HEK293 (cell line): ENCODE measurements around the gene RNF215.
A peak's percentile ranks its signal among the peaks of the same experiment; 100 is the strongest.

Experiments used
- BCL11B ChIP-seq: fragments of 450-650 bp; formaldehyde crosslinking; IDR thresholded peaks from 2 replicates; pipeline ENCODE4 v1.5.1; 2016; ENCODE audit warnings: low read depth, missing biosample characterization, missing genetic modification characterization
- GLIS1 ChIP-seq: fragments of 450-650 bp; formaldehyde crosslinking; IDR thresholded peaks from 2 replicates; pipeline ENCODE4 v1.5.1; 2016; ENCODE audit warnings: missing biosample characterization, missing genetic modification characterization
- INSM2 ChIP-seq: fragments of 450-650 bp; formaldehyde crosslinking; IDR thresholded peaks from 2 replicates; pipeline ENCODE4 v1.5.1; 2016; ENCODE audit warnings: missing biosample characterization, missing genetic modification characterization
- KLF10 ChIP-seq: fragments of 450-650 bp; IDR thresholded peaks from 2 replicates; pipeline ENCODE4 v1.5.1; 2018; ENCODE audit warnings: missing biosample characterization, mild to moderate bottlenecking, missing genetic modification characterization
- KLF17 ChIP-seq: fragments of 450-650 bp; formaldehyde crosslinking; IDR thresholded peaks from 2 replicates; pipeline ENCODE4 v1.5.1; 2016; ENCODE audit warnings: missing biosample characterization, missing genetic modification characterization
- KLF8 ChIP-seq: fragments of 450-650 bp; formaldehyde crosslinking; IDR thresholded peaks from 2 replicates; pipeline ENCODE4 v1.5.1; 2016; ENCODE audit warnings: missing biosample characterization, missing genetic modification characterization
- PRDM10 ChIP-seq: fragments of 450-650 bp; formaldehyde crosslinking; IDR thresholded peaks from 2 replicates; pipeline ENCODE4 v1.5.1; 2016; ENCODE audit warnings: missing biosample characterization, missing genetic modification characterization
- YY1 ChIP-seq: fragments of 450-650 bp; formaldehyde crosslinking; IDR thresholded peaks from 2 replicates; pipeline ENCODE4 v1.5.1; 2018; ENCODE audit warnings: missing biosample characterization, missing genetic modification characterization
- ZBTB10 ChIP-seq: fragments of 450-650 bp; formaldehyde crosslinking; IDR thresholded peaks from 2 replicates; pipeline ENCODE4 v1.5.1; 2016; ENCODE audit warnings: missing biosample characterization, missing genetic modification characterization
- ZBTB26 ChIP-seq: fragments of 450-650 bp; formaldehyde crosslinking; optimal IDR thresholded peaks from 2 replicates; pipeline ENCODE3; 2016; ENCODE audit warnings: missing biosample characterization, mild to moderate bottlenecking, missing genetic modification characterization
- ZEB2 ChIP-seq: fragments of 450-650 bp; formaldehyde crosslinking; IDR thresholded peaks from 2 replicates; pipeline ENCODE4 v1.5.1; 2016; ENCODE audit warnings: missing biosample characterization, missing genetic modification characterization
- ZIC2 ChIP-seq: fragments of 450-650 bp; formaldehyde crosslinking; IDR thresholded peaks from 2 replicates; pipeline ENCODE4 v1.5.1; 2016; ENCODE audit warnings: missing biosample characterization, missing genetic modification characterization
- ZNF133 ChIP-seq: fragments of 450-650 bp; formaldehyde crosslinking; IDR thresholded peaks from 2 replicates; pipeline ENCODE4 v1.5.1; 2016; ENCODE audit warnings: missing biosample characterization, missing genetic modification characterization
- ZNF26 ChIP-seq: fragments of 450-650 bp; formaldehyde crosslinking; IDR thresholded peaks from 2 replicates; pipeline ENCODE4 v1.5.1; 2016; ENCODE audit warnings: missing biosample characterization, missing genetic modification characterization
- ZNF274 ChIP-seq, 2 experiments: fragments of 200-500 bp in 1 of 2; fragments of 450-650 bp in 1 of 2; sonication (Bioruptor generic) in 1 of 2; formaldehyde crosslinking in 1 of 2; IDR thresholded peaks; 2 replicates each; pipeline versions ENCODE4 v1.5.1 to v1.6.1; 2014 to 2016; ENCODE audit warnings: borderline replicate concordance in 1 of 2, inconsistent platforms in 1 of 2, low read length in 1 of 2, missing biosample characterization in 1 of 2, missing genetic modification characterization in 1 of 2
- ZNF366 ChIP-seq: fragments of 450-650 bp; formaldehyde crosslinking; conservative IDR thresholded peaks from 2 replicates; pipeline ENCODE4 v1.5.1; 2016; ENCODE audit warnings: missing biosample characterization, missing genetic modification characterization
- ZNF423 ChIP-seq: fragments of 450-650 bp; formaldehyde crosslinking; IDR thresholded peaks from 2 replicates; pipeline ENCODE4 v1.5.1; 2016; ENCODE audit warnings: missing biosample characterization, missing genetic modification characterization
- ZNF548 ChIP-seq: fragments of 450-650 bp; formaldehyde crosslinking; IDR thresholded peaks from 2 replicates; pipeline ENCODE4 v1.5.1; 2016; ENCODE audit warnings: missing biosample characterization, missing genetic modification characterization
- ZNF610 ChIP-seq: fragments of 450-650 bp; formaldehyde crosslinking; IDR thresholded peaks from 2 replicates; pipeline ENCODE4 v1.5.1; 2016; ENCODE audit warnings: missing biosample characterization, missing genetic modification characterization, borderline replicate concordance
- ZNF624 ChIP-seq: fragments of 450-650 bp; formaldehyde crosslinking; IDR thresholded peaks from 2 replicates; pipeline ENCODE4 v1.5.1; 2017; ENCODE audit warnings: missing biosample characterization, missing genetic modification characterization
- ZNF654 ChIP-seq: fragments of 450-650 bp; formaldehyde crosslinking; IDR thresholded peaks from 2 replicates; pipeline ENCODE4 v1.5.1; 2016; ENCODE audit warnings: low read depth, missing biosample characterization, missing genetic modification characterization
- ZNF777 ChIP-seq: fragments of 450-650 bp; formaldehyde crosslinking; IDR thresholded peaks from 2 replicates; pipeline ENCODE4 v1.5.1; 2017; ENCODE audit warnings: missing biosample characterization, missing genetic modification characterization, borderline replicate concordance
- ZNF785 ChIP-seq: fragments of 450-650 bp; formaldehyde crosslinking; IDR thresholded peaks from 2 replicates; pipeline ENCODE4 v1.5.1; 2016; ENCODE audit warnings: missing biosample characterization, missing genetic modification characterization
- ZSCAN16 ChIP-seq: fragments of 450-650 bp; formaldehyde crosslinking; IDR thresholded peaks from 2 replicates; pipeline ENCODE4 v1.5.1; 2016; ENCODE audit warnings: missing biosample characterization, missing genetic modification characterization

The RNF215 gene

GRCh38 chr22:30386960-30387827 lies at the start of gene RNF215 (continued):
- TF ChIP-seq ZNF26 (tag by site-specific recombination) = no peak
- TF ChIP-seq ZNF610 (tag by site-specific recombination) = no peak
- TF ChIP-seq INSM2 (tag by site-specific recombination) = 0 out of 2 replicates have a peak, but pooled peaks have one; percentile 25
- TF ChIP-seq ZNF133 (tag by site-specific recombination) = no peak
- TF ChIP-seq ZSCAN16 = no peak
- TF ChIP-seq ZNF654 (tag by site-specific recombination) = peak; percentile 64
- TF ChIP-seq ZNF777 = no peak
- no peak for TF ChIP-seq ZNF274 (IDR thresholded peaks at IDR 0.05; ENCODE audit: low read length)
- no peak for TF ChIP-seq ZNF274 (tag by site-specific recombination; IDR thresholded peaks at IDR 0.05; ENCODE audit: borderline replicate concordance)
- TF ChIP-seq KLF17 (tag by site-specific recombination) = peak; percentile 60
- TF ChIP-seq ZBTB26 = peak; percentile 50
- peak; percentile 37; the same call in 1 of the 2 replicates for TF ChIP-seq GLIS1 (tag by site-specific recombination)
- no peak for TF ChIP-seq ZNF548
- no peak for TF ChIP-seq BCL11B (tag by site-specific recombination)
- no peak; the same call in 1 of the 2 replicates for TF ChIP-seq YY1 (tag by site-specific recombination)
- 0 out of 2 replicates have a peak, but pooled peaks have one; percentile 19 for TF ChIP-seq PRDM10 (tag by site-specific recombination)
- no peak for TF ChIP-seq KLF10 (tag by site-specific recombination)
- TF ChIP-seq ZIC2 (tag by site-specific recombination) = peak; percentile 76
- 0 out of 2 replicates have a peak, but pooled peaks have one; percentile 17 for TF ChIP-seq ZNF366 (tag by site-specific recombination)
- TF ChIP-seq KLF8 = peak; percentile 60; the same call in 1 of the 2 replicates
- no peak for TF ChIP-seq ZNF624 (tag by site-specific recombination)
- TF ChIP-seq ZNF423 (tag by site-specific recombination) = no peak
- TF ChIP-seq ZBTB10 (tag by site-specific recombination) = 0 out of 2 replicates have a peak, but pooled peaks have one; percentile 43
- peak; percentile 55; the same call in 1 of the 2 replicates for TF ChIP-seq ZEB2
- TF ChIP-seq ZNF785 (tag by site-specific recombination) = 0 out of 2 replicates have a peak, but pooled peaks have one; percentile 56
